ENCODE results near the gene MACROD2. TPM values are rescaled to one million over a fixed set of nuclear protein-coding genes. Genes with fewer than 3 reads are reported as not detected.

The MACROD2 gene
- total RNA-seq, 2 donors from 2014 or later: 8.3 to 21.8 TPM

- Histone ChIP-seq H3K9me3 (no peaks in the 10 kb centered on the region), H3K36me3 (replicated peaks in 1 of 2; ENCODE audit: insufficient read depth in 1 of 2, low read depth in 2 of 2) (no peaks in the 10 kb centered on the region), H3K4me3 (no peak overlapping the region), H3K4me1 (no peaks in the 10 kb centered on the region), H3K27ac (no peak overlapping the region), H3K27me3 (no peaks in the 10 kb centered on the region)
- DNase-seq (no peak), ATAC-seq (no peak)
- intact Hi-C loops (cut with DNase I): no loop called here
- WGBS, 2 donors: 79 to 80% methylated on average over 2 of the region's 2 CpGs
- no peak for TF ChIP-seq CTCF (IDR thresholded peaks at IDR 0.05)
- TF ChIP-seq POLR2A (IDR thresholded peaks at IDR 0.05): no peak
Observed at GRCh38 chr20:15071085-15071808, 1075.9 kb downstream of the MACROD2 start.

GRCh38 chr20:15072316-15072715, 1077.0 kb downstream of the MACROD2 start:
- DNase-seq (no peak), ATAC-seq (no peak)
- H3K36me3 ChIP-seq (replicated peaks in 1 of 2; ENCODE audit: insufficient read depth in 1 of 2, low read depth in 2 of 2): no peaks in the 10 kb centered on the region
- no peaks in the 10 kb centered on the region for H3K27me3 ChIP-seq
- no peaks in the 10 kb centered on the region for H3K9me3 ChIP-seq
- no peaks in the 10 kb centered on the region for H3K4me1 ChIP-seq
- no peak overlapping the region for H3K4me3 ChIP-seq
- TF ChIP-seq POLR2A (IDR thresholded peaks at IDR 0.05): no peak
- no peak for TF ChIP-seq CTCF (IDR thresholded peaks at IDR 0.05)
- H3K27ac ChIP-seq: no peak overlapping the region
- intact Hi-C loops (cut with DNase I): no loop called here

- DNase-seq (no peak), ATAC-seq (no peak)
- H3K36me3 ChIP-seq (replicated peaks in 1 of 2; ENCODE audit: insufficient read depth in 1 of 2, low read depth in 2 of 2): no peaks in the 10 kb centered on the region
- H3K9me3 ChIP-seq: no peaks in the 10 kb centered on the region
- H3K27ac ChIP-seq: no peak overlapping the region
- WGBS, 2 donors: 79 to 80% methylated on average over 3 of the region's 3 CpGs
- H3K27me3 ChIP-seq: no peaks in the 10 kb centered on the region
- no peak for TF ChIP-seq POLR2A (IDR thresholded peaks at IDR 0.05)
- TF ChIP-seq CTCF (IDR thresholded peaks at IDR 0.05): no peak
- no peaks in the 10 kb centered on the region for H3K4me1 ChIP-seq
- intact Hi-C loops (cut with DNase I): no loop called here
- no peak overlapping the region for H3K4me3 ChIP-seq
Observed at GRCh38 chr20:15075586-15075985, 1080.3 kb downstream of the MACROD2 start.

GRCh38 chr20:15076785-15077184, 1081.5 kb downstream of the MACROD2 start:
- intact Hi-C loops (cut with DNase I): no loop called here
- WGBS, 2 donors: 87 to 94% methylated on average over 1 of the region's 1 CpG
- Histone ChIP-seq H3K4me1 (no peaks in the 10 kb centered on the region), H3K9me3 (no peaks in the 10 kb centered on the region), H3K27me3 (no peaks in the 10 kb centered on the region), H3K4me3 (no peak overlapping the region), H3K27ac (no peak overlapping the region), H3K36me3 (replicated peaks in 1 of 2; ENCODE audit: insufficient read depth in 1 of 2, low read depth in 2 of 2) (no peaks in the 10 kb centered on the region)
- no peak for TF ChIP-seq POLR2A (IDR thresholded peaks at IDR 0.05)
- no peak for TF ChIP-seq CTCF (IDR thresholded peaks at IDR 0.05)
- ATAC-seq: no peak
- no peak for DNase-seq

- H3K4me1 ChIP-seq: no peaks in the 10 kb centered on the region
- no peaks in the 10 kb centered on the region for H3K9me3 ChIP-seq
- ATAC-seq (no peak), DNase-seq (no peak)
- H3K27ac ChIP-seq: no peak overlapping the region
- H3K4me3 ChIP-seq: no peak overlapping the region
- no peaks in the 10 kb centered on the region for H3K36me3 ChIP-seq (replicated peaks in 1 of 2; ENCODE audit: insufficient read depth in 1 of 2, low read depth in 2 of 2)
- intact Hi-C loops (cut with DNase I): no loop called here
- H3K27me3 ChIP-seq: no peaks in the 10 kb centered on the region
- WGBS, 2 donors: 81 to 85% methylated on average over 6 of the region's 6 CpGs
- TF ChIP-seq POLR2A (IDR thresholded peaks at IDR 0.05) (no peak), CTCF (IDR thresholded peaks at IDR 0.05) (no peak)
Observed at GRCh38 chr20:15077733-15078250, 1082.5 kb downstream of the MACROD2 start.

Data from body of pancreas (tissue), 4 donors.